HG03439 (cell line): ENCODE measurements around the gene COPZ1.

Experiments used
- ATAC-seq: cut with Tn5 transposase; IDR thresholded peaks from one replicate; pipeline ENCODE4 v1.9.1; 2021; ENCODE audit warnings: mild to moderate bottlenecking, moderate library complexity; ENCODE audit not compliant: unreplicated experiment

The COPZ1 gene

GRCh38 chr12:54357506-54358190, 32.7 kb downstream of the COPZ1 start:
- no peak for ATAC-seq

- ATAC-seq, result no peak
These were observed 33.4 kb downstream of the COPZ1 start for GRCh38 chr12:54358191-54358944.

- ATAC-seq, result peak; percentile 94
These were observed 34.2 kb downstream of the COPZ1 start for GRCh38 chr12:54358945-54359761.

GRCh38 chr12:54359762-54360351, 34.9 kb downstream of the COPZ1 start:
- no peak for ATAC-seq

GRCh38 chr12:54360717-54361456, 36.0 kb downstream of the COPZ1 start:
- ATAC-seq, result no peak

GRCh38 chr12:54363047-54363446, 38.1 kb downstream of the COPZ1 start:
- no peak for ATAC-seq

GRCh38 chr12:54363618-54364017, 38.7 kb downstream of the COPZ1 start:
- ATAC-seq, result no peak

- no peak for ATAC-seq
These were observed 39.5 kb downstream of the COPZ1 start, which contains the start of gene GPR84 for GRCh38 chr12:54364413-54364812. Gene GPR84 (minus strand): TSS chr12:54364486. CDS start chr12:54363851, 635 bp downstream.

- ATAC-seq, result no peak
These were observed 43.2 kb downstream of the COPZ1 start for GRCh38 chr12:54368025-54368708.

GRCh38 chr12:54368709-54369596, 44.0 kb downstream of the COPZ1 start:
- ATAC-seq, result peak; percentile 83

- ATAC-seq, result no peak
These were observed 44.7 kb downstream of the COPZ1 start for GRCh38 chr12:54369597-54370131.

GRCh38 chr12:54370171-54370730, 45.3 kb downstream of the COPZ1 start:
- ATAC-seq, result no peak

GRCh38 chr12:54371328-54372112, 46.6 kb downstream of the COPZ1 start:
- no peak for ATAC-seq

GRCh38 chr12:54372113-54372806, 47.3 kb downstream of the COPZ1 start:
- ATAC-seq, result no peak

- ATAC-seq, result no peak
These were observed 49.0 kb downstream of the COPZ1 start for GRCh38 chr12:54373649-54374561.
